Calu3 (cell line): ENCODE data around the gene KIAA1217. TPM values are rescaled to one million over a fixed set of nuclear protein-coding genes. Genes with fewer than 3 reads are reported as not detected.
A peak's percentile ranks its signal among the peaks of the same experiment; 100 is the strongest.

ENCODE experiments used
- BruUV-seq: library from RNA; stranded (reverse); fragments of 400-500 nt; replicated peaks from 2 replicates; lab custom pipeline; 2021; lab: Mats Ljungman, UMichigan
- CTCF ChIA-PET: fragments of 300-600 bp; sonication (Branson Sonifier 250); formaldehyde crosslinking; loops from one replicate; lab custom pipeline; 2022; ENCODE audit warnings: antibody characterized with exemption; lab: Charles Lee
- DNase-seq: peaks from one replicate; pipeline ENCODE4 v3.0.0; 2022
- H3K27ac Mint-ChIP-seq: one replicate; pipeline ENCODE4 v1.8.0; 2022; ENCODE audit warnings: mixed read lengths; ENCODE audit not compliant: unreplicated experiment
- H3K27me3 Mint-ChIP-seq: one replicate; pipeline ENCODE4 v1.8.0; 2022; ENCODE audit warnings: mixed read lengths; ENCODE audit not compliant: unreplicated experiment
- H3K36me3 Mint-ChIP-seq: one replicate; pipeline ENCODE4 v1.8.0; 2022; ENCODE audit warnings: mild to moderate bottlenecking, moderate library complexity, mixed read lengths; ENCODE audit not compliant: insufficient read depth, unreplicated experiment
- H3K4me1 Mint-ChIP-seq: one replicate; pipeline ENCODE4 v1.8.0; 2022; ENCODE audit warnings: mild to moderate bottlenecking, low read depth, mixed read lengths; ENCODE audit not compliant: unreplicated experiment
- H3K4me3 Mint-ChIP-seq: one replicate; pipeline ENCODE4 v1.8.0; 2022; ENCODE audit warnings: mild to moderate bottlenecking, low read depth, moderate library complexity, mixed read lengths; ENCODE audit not compliant: unreplicated experiment
- H3K9me3 Mint-ChIP-seq: one replicate; pipeline ENCODE4 v1.8.0; 2022; ENCODE audit warnings: low read depth, mixed read lengths; ENCODE audit not compliant: unreplicated experiment
- CTCF ChIP-seq: fragments of 200-600 bp; IDR thresholded peaks from one replicate; pipeline ENCODE4 v1.8.0; 2022; ENCODE audit warnings: antibody characterized with exemption; ENCODE audit not compliant: unreplicated experiment
- intact Hi-C: fragments of 100-400 bp; cut with micrococcal nuclease; formaldehyde crosslinking; loops from one replicate; pipeline ENCODE4 v1.10.0; 2022; ENCODE audit not compliant: unreplicated experiment
- total RNA-seq: library from RNA; stranded (reverse); gene quantifications from 2 replicates; pipeline ENCODE4 v1.2.3, GENCODE V29; 2022

The KIAA1217 gene
- total RNA-seq, 1 experiment from 2014 or later = 46.2 TPM

- no peak for TF ChIP-seq CTCF
- Mint-ChIP-seq H3K36me3 (peaks cover 13% of the 10 kb centered on the region), H3K27ac (peak overlapping the region; percentile 96), H3K27me3 (no peaks in the 10 kb centered on the region), H3K4me1 (peaks cover 33% of the 10 kb centered on the region), H3K9me3 (no peaks in the 10 kb centered on the region), H3K4me3 (peak overlapping the region; percentile 60)
- CTCF ChIA-PET = interaction anchor here (0.6 to 1.5 kb wide), 17 partner anchors 9 to 390 kb away, joined by 3 to 8 read pairs (median 4); partner anchors contain the start of gene KIAA1217
- intact Hi-C loops = loop anchor here (1.0 to 5.0 kb wide), 4 partner anchors 44 to 176 kb away; no protein-coding TSS in a partner anchor
- BruUV-seq = no TSS peak
- peak; percentile 63 for DNase-seq
Observed at GRCh38 chr10:24382979-24383663, 174.2 kb downstream of the KIAA1217 start.

- peak; percentile 52 for TF ChIP-seq CTCF
- BruUV-seq = no TSS peak
- peaks cover 13% of the 10 kb centered on the region for H3K36me3 Mint-ChIP-seq
- no peaks in the 10 kb centered on the region for H3K9me3 Mint-ChIP-seq
- no peaks in the 10 kb centered on the region for H3K27me3 Mint-ChIP-seq
- peak overlapping the region; percentile 96 for H3K27ac Mint-ChIP-seq
- H3K4me3 Mint-ChIP-seq = peak overlapping the region; percentile 60
- peak; percentile 95 for DNase-seq
- peaks cover 28% of the 10 kb centered on the region for H3K4me1 Mint-ChIP-seq
- intact Hi-C loops = loop anchor here (1.0 to 5.0 kb wide), 4 partner anchors 44 to 177 kb away; no protein-coding TSS in a partner anchor
- CTCF ChIA-PET = interaction anchor here (0.5 to 1.5 kb wide), 18 partner anchors 9 to 391 kb away, joined by 3 to 8 read pairs (median 4); partner anchors contain the start of gene KIAA1217
Observed at GRCh38 chr10:24383681-24384106, 174.8 kb downstream of the KIAA1217 start.

GRCh38 chr10:24384954-24385353 is 176.0 kb downstream of the KIAA1217 start:
- peaks cover 13% of the 10 kb centered on the region for H3K36me3 Mint-ChIP-seq
- CTCF ChIA-PET = no interaction called here
- H3K4me3 Mint-ChIP-seq = no peak overlapping the region
- H3K9me3 Mint-ChIP-seq = no peaks in the 10 kb centered on the region
- H3K4me1 Mint-ChIP-seq = peaks cover 24% of the 10 kb centered on the region
- DNase-seq = no peak
- no peak for TF ChIP-seq CTCF
- peak overlapping the region; percentile 96 for H3K27ac Mint-ChIP-seq
- intact Hi-C loops = loop anchor here (5.0 kb wide), 2 partner anchors 42 to 117 kb away; no protein-coding TSS in a partner anchor
- BruUV-seq = no TSS peak
- H3K27me3 Mint-ChIP-seq = no peaks in the 10 kb centered on the region

- BruUV-seq = no TSS peak
- no peak for DNase-seq
- CTCF ChIA-PET = no interaction called here
- intact Hi-C loops = no loop called here
- peaks cover 24% of the 10 kb centered on the region for H3K4me1 Mint-ChIP-seq
- peaks cover 13% of the 10 kb centered on the region for H3K36me3 Mint-ChIP-seq
- H3K27me3 Mint-ChIP-seq = no peaks in the 10 kb centered on the region
- no peak for TF ChIP-seq CTCF
- H3K9me3 Mint-ChIP-seq = no peaks in the 10 kb centered on the region
- no peak overlapping the region for H3K4me3 Mint-ChIP-seq
- no peak overlapping the region for H3K27ac Mint-ChIP-seq
Observed at GRCh38 chr10:24385776-24386175, 176.8 kb downstream of the KIAA1217 start.
